GM19328 (cell line): ENCODE measurements around the gene WDTC1.

Experiments used
- ATAC-seq: cut with Tn5 transposase; IDR thresholded peaks from one replicate; pipeline ENCODE4 v1.9.1; 2021; ENCODE audit warnings: mild to moderate bottlenecking, moderate library complexity; ENCODE audit not compliant: unreplicated experiment

The WDTC1 gene

DNA sequence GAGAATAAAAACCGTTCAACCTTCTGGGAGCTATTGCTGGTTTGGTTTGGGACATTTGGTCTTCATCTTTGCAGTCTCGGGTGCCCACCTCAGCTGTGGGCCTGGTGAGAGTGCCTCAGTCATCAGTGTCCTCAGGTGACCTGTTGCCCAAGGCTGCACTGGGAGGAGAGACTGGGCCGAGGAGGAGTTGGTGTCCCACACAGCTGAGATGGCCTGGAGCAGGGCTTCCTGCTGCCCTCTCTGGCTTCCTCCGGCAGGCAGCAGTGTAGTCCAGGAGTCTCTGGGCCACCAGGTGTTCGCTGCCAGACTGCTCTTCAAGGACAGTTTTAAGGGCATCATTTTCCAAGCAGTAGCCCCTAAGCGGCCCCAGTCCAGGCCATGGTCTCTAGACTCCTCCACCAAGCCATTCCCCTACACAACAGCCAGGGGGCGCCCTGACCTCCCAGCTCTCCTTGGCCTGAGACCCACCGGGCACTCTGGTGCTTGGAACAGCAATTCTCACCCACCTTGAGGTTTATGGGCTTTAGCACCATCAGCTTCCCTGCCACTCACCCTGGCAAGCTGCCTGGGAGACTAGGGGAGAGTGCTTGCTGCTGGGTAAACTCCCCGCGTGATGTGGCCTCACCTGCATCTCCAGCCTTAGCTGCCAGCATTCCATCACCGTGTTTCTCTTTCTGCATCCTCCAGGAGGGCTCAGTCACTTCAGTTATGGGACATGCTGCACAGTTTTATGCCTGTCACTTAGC, 98.3 kb downstream of the WDTC1 start:
- no peak for ATAC-seq

DNA sequence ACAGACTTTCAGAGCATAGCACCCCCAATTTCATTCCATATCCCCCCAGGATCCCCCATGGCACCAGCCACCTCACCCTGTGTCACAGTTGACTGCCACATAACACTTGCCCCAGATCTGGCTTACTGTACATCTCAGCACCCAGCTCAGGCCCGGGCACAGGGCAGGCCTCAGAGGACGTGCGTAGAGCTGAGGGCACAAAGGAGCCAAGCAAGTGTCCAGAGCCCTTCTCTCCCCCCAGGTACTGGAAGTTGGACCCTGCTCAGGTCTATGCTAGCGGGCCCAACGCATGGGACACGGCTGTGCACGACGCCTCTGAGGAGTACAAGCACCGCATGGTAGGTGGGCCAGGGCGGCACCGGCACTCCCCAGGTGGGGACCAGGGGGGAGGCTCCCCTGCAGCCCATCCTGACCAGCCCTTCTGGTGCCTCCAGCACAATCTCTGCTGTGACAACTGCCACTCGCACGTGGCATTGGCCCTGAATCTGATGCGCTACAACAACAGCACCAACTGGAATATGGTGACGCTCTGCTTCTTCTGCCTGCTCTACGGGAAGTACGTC, 99.4 kb downstream of the WDTC1 start:
- no peak for ATAC-seq

DNA sequence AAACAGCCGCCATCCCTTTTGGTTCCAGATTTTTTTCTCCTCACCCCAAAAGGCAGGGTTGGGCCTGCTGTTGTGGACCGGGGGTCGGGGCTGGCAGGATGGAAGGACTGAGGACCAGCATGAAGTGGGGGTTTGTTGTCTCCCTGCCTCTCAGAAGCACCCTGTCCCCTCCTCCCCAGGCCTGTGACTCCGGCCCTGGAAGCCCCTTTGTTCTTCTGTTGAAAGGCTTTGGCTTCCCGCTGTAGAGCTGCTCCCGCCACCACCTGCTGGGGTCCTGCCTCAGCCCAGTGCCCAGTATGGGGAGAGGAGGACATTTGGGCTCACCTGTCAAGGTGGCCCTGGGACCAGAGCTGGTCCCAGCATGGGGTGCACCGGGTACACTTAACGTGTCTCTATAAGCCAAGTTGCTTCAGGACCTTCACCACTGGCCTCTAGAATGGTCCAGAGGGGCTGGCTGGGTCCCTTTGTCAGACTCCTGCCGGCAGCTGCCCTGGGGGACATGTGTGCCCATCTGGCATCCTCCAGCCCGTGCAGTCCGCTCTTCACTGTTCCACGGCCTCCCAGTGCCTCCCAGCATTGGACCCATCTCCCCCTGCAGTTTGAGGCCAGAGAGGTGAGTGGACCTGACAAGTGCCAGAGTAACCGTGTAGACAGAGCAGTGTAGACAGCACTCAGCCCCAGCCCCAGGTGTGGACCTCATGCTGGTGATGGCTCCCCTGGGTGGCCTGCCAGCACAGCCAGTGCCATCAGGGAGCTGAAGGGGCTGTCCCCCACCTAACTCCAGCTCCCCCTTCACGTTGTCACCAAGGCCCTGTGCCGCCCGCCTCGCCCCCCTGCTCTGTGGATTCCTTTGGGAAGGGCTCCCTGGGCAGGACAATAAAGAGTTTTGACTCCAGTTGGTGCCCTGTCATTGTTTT, 101.3 kb downstream of the WDTC1 start:
- ATAC-seq: no peak

DNA sequence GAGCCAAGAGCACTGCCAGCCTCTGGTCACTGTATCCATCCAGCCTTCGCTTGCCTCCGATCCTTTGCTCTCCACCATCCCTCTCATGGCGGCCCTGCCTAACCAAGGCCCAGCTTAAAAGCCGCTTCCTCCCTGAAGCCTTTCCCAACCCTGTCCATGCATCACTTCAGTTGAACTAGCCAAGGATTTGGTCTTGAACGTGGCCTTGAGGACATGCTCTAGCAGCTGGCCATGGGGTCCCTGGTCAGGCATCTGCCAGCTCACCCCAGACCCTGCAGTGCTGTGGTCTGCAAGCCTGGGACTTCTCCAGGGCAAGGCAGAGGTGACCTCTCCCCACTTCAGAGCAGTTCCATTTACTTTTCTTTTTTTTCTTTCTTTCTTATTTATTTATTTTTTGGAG, 102.3 kb downstream of the WDTC1 start:
- ATAC-seq: no peak

DNA sequence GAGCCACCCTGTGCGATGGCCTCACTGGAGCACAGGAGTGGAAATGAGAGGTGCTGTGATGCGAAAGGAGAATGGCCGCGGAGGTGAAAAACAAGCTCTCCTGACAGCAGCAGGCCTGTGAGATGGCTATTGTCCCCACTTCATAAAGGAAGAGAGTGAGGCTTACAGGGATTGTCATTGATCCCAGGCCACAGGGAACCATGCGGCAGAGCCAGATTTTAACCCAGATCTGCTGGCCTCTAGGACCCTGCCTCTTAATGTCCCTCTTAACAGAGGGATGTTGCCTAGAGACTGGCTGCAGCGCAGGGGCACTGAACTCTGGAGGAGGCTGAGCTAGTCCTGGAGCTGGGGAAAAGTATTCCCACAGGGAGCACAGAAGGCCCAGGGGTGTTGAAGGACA, 104.3 kb downstream of the WDTC1 start:
- no peak for ATAC-seq

DNA sequence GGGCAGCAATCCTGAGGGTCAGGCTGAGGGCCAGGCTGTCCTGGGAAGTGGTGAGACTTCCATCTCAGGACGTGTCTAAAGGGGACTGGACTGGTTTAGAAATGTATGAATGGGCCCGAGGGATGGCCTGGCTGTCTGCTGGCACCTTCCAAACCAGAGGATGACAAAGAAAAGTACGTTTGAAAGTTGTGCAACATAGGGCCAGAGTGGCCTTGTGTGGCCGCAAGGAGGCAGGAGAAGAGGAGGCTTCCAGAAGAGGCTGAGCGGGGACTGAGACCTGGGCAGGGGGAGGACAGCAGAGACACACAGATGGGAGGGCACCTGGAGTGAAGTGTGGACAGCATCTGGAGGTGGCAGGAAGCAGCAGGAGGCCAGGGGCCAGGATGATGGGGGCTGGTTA, 104.8 kb downstream of the WDTC1 start:
- ATAC-seq: no peak

DNA sequence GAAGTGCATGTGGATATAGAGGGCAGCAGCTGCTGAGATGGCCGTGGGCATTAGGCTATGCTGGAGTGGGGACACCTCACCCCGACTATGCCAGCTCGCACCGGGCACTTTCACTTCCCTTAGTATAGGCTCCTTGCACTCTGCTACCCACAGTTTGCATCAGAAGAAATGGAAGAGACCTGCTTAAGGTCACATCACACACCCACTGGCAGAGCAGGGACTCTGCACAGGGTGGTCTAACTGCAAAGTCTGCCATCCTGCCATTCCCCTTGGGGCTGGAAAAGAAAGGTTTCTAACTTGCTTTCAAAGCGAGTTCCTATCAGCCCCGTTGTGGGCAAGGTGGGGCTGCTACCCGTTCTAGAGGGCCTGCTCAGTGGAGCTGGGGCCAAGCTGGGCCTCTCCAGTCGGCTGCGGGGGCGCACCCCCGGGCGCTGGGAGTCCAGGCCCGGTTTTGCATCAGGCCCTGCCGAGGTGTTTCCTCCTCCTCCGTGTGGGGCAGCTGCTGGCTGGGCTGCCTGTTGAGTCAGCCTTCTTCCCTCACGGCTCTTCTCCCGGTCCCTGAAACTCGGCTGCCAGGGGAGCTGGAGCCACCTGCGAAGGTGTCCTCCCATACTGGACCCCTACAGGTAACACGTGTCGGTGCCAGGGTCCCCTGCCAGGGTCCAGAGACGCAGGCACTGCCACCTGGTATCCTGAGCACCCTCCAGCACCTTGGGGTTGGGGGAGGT, 107.3 kb downstream of the WDTC1 start, which contains the start of gene SYTL1:
SYTL1 (plus strand) TSS at position 498 of the 728 bp plus-strand sequence. CDS start 3,313 bp downstream, outside the sequence.
- peak; percentile 66 for ATAC-seq

DNA sequence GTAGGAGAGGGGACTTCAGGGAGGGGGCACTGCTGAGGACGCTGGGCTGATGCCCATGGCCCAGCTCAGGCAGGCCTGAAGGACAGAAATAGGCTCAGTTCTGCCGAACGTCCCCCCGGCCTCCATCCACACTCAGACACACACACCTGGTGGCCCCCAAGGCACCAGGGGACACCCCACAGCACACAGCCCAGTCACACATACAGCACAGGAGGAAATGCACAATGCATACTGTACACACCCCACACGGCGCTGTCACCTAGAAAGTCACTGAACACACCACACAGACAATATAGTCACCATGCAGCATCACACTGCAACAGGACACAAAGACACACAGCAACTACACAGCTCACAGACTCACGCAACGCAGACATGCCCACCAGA, 108.0 kb downstream of the WDTC1 start:
- no peak for ATAC-seq

DNA sequence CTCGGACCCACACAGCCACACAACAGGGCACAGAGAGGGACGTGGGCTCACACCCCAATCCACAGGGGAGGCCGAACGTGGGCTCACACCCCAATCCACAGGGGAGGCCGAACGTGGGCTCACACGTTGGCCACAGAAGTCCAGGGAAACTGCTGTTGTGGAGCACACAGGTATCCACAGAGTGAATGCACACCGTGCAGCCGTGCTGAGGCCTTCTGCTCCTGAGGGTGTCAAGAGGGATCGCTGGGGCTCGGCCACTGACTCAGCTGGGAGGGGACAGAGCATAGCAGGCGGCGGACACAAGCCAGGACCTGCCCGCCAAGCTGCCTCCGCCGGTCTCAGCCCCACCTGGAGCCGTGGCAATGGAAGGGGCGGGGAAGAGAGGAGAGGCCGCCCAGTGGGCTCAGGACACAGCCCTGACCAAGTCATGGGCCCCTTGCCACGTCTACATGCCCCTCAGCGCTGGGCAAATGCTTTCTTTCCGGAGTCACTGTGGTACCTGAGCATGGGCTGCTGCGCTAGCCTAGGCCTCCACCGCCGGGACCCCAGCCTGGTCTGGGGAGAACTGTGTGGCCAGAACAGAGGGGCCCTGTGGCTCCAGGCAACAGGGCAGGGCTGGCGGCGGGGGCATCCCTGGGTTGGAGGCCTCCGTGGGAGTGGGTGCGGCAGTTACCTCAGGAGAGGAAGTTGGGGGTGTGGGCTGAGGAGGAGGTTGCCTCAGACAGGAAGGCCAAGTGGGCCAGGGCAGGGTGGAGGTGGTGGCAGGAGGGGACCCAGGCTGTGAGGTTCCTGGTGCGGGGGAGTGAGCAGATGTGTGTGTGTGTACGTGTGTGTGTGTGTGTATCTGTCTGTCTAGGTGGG, 108.6 kb downstream of the WDTC1 start:
- no peak for ATAC-seq

DNA sequence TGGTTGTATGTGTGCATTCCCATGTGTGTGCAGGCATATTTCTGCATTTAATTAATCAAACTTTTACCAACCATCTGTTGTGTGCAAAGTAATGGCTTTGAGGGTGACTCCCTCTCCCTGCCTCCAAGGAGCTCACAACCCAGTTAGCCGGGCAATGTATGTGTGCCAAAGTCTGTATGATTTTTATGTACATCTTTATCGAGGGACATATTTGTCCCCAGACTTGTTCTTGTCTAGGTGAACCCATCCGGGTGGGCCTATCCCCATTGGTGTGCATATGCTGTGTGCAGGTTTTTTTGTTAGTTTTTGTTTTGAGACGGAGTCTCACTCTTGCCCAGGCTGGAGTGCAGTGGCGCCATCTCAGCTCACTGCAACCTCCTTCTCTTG, 109.2 kb downstream of the WDTC1 start:
- no peak for ATAC-seq

DNA sequence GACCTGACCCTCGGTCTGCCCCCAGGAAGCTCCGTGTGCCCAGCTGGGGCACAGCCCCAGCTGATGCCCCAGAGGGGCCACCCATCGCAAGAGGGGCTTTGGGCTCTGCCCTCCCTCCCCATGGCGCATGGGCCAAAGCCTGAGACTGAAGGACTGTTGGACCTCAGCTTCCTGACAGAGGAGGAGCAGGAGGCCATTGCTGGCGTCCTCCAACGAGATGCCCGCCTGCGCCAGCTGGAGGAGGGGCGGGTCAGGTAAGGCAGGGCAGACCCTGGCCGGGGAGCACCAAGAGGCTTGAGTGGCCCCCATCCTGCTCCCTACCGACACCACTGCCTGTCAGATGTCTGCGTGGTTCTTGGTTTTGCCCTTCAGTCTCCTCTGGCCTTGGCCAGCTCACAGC, 110.8 kb downstream of the WDTC1 start:
- no peak for ATAC-seq

DNA sequence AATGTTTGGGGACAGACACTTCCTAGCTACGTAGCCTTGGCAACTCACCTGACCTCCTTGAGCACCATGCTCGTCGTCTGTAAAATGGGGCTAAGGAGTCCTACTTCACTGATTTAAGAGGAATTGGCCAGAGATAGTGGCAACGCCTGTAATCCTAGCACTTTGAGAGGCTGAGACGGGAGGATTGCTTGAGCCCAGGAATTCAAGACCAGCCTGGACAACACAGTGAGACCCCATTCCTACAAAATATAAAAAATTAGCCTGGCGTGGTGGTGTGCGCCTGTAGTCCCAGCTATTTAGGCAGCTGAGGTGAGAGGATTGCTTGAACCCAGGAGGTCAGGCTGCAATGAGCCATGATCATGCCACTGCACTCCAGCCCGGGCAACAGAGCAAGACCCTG, 111.9 kb downstream of the WDTC1 start:
- no peak for ATAC-seq

DNA sequence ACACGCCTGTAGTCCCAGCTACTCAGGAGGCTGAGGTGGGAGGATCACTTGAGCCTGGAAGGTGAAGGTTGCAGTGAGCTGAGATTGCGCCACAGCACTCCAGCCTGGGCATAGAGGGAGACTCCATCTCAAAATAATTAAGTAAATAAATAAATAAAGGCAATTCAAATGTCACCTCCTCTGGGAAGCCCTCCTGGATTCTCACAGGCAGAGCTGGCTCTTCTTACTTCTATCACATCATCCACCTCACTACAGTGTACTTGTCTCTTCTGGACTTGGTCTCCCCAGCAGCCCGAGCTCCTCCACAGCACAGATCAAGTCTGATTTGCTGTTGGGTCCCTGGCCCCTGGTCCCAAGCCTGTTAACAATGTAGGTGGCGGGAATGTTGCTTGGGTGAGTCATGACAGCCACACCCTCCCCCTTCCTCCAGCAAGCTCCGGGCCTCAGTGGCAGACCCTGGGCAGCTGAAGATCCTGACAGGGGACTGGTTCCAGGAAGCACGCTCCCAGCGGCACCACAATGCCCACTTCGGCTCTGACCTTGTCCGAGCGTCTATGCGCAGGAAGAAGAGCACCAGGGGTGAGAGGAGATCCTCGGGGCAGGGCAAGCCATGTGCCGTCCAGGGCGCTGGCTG, 112.7 kb downstream of the WDTC1 start:
- ATAC-seq: no peak

DNA sequence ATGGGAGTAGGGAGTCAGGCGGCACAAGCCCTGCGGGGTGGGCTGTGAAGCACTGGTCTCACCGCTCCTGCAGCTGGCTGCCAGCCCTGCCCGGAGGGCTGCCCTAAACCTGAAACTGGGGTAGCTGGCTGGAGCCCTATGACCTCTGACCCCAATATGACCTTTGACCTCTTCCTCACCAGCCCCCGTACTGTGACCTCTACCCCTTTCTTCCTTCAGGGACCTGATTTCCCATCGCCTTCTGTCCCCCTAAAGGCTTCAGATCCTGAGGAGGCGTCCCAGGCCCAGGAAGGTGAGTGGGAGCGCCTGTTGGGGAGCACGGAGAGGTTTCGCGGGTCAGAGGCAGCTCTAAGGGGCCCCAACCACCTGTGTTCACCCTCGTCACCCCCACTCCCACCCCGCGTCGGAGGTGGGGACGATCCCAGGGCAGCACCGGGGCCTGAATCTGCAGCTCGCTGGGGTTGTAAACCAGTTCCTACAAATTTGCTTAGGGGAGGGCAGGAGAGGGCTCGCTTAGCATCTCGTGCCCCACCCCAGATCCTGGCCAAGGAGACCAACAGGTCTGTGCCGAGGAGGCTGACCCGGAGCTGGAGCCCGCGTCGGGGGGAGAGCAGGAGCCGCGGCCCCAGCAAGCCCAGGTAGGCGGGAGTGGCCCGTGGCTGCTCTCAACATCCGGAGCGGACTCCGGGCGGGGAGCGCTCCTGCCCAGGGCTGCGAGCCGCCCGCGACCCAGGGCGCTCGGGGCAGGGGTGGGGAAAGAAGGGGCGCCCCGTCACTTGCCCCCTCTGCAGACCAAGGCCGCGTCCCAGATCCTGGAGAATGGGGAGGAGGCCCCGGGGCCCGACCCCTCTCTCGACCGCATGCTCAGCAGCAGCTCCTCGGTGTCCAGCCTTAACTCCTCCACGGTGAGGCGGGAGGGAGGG, 114.7 kb downstream of the WDTC1 start:
- no peak for ATAC-seq

DNA sequence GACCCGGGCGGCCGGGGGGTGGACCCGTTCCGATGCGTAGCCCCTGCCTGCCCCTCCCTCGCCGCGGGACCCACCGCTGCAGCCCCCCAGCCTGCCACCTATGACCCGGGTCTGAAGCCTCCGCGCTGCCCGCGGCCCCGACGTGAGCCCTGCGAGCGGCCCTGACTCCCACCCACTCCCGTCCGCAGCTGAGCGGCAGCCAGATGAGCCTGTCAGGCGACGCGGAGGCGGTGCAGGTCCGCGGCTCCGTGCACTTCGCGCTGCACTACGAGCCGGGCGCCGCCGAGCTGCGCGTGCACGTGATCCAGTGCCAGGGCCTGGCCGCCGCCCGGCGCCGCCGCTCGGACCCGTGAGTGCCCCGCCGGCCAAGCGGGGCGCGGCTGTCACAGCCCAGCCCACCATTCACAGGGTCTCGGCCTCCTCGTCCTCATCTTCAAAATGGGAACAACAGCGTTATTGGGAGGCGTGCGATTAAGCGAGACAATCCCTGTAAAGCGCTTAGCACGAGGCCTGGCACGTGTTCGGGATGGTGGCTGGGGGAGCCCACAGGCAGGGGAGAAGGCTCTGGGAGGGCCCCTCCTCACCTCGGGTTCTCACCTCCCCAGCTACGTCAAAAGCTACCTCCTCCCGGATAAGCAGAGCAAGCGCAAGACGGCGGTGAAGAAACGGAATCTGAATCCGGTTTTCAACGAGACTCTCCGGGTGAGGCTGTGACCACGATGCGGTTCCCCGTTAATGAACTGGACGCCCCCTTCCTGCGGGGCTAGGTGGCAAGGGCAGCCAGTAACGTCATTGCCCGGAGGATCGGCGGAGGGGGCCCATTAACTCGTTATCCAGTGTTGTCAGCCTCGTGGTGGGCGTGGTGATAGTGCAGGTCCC, 115.6 kb downstream of the WDTC1 start:
- no peak for ATAC-seq

DNA sequence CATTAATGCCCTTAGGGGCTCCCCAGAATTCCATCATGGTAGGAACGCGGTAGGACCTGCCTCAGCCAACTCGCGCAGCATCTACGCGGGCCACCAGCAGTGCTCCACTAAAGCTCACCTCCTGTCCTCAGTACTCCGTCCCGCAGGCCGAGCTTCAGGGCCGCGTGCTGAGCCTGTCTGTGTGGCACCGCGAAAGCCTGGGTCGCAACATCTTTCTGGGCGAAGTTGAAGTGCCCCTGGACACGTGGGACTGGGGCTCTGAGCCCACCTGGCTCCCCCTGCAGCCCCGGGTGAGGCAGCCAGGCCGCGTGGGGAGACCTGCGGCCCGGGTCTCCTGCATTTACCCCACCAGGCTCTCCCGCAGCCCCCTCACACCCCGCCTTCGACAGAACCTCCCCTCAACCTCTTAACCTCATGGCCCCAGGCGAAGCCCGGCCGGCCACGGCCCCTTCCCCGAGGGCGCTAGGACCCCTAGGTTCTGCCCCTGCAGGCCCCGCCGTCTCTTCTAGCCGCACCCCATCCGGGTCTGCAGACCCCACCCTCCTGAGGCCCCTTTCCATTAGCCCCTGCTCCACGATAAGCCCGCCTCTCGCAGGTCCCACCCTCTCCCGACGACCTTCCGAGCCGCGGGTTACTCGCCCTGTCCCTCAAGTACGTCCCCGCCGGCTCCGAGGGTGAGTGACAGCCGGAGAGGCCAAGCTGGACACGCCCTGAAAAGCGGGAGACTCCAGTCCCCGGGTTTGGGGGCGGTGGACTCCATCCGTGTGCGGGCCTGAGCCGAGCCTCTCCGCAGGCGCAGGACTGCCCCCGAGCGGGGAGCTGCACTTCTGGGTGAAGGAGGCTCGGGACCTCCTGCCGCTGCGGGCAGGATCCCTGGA, 116.5 kb downstream of the WDTC1 start:
- no peak for ATAC-seq
